Neural progenitor cell (in vitro differentiated cells): Measurements from ENCODE around the gene PITPNC1.

Source experiments
- EZH2 ChIP-seq: fragments of 200-600 bp; sonication (generic); IDR thresholded peaks from 2 replicates; pipeline ENCODE4 v1.6.1; 2017; ENCODE audit warnings: antibody characterized with exemption, mild to moderate bottlenecking, moderate library complexity
- TF ChIP-seq, protein P1 (sequence below): fragments of 200-600 bp; sonication (generic); IDR thresholded peaks from 2 replicates; pipeline ENCODE4 v1.5.1; 2017; ENCODE audit warnings: antibody characterized with exemption, mild to moderate bottlenecking

DNA sequence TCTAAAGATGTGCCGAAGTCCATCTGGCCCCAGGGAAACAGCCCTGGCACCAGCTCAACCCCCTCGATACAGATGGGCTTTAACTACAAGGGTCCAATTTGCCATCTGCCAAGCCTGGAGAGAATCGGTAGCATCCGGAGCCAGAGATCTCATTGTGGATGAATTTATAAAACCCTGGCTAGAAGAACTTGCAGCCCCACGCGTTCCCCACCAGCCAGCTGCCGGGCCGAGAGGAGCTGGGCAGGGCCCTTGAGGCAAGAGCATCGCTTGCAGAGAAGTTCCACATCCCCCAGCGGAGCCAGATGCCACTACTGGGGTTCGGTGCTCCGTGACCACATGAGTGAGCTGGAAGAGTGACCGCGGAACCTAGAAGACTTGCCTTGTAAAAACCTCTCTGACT is 275.4 kb downstream of the PITPNC1 start:
- no peak for TF ChIP-seq EZH2
- TF ChIP-seq, protein P1, sequence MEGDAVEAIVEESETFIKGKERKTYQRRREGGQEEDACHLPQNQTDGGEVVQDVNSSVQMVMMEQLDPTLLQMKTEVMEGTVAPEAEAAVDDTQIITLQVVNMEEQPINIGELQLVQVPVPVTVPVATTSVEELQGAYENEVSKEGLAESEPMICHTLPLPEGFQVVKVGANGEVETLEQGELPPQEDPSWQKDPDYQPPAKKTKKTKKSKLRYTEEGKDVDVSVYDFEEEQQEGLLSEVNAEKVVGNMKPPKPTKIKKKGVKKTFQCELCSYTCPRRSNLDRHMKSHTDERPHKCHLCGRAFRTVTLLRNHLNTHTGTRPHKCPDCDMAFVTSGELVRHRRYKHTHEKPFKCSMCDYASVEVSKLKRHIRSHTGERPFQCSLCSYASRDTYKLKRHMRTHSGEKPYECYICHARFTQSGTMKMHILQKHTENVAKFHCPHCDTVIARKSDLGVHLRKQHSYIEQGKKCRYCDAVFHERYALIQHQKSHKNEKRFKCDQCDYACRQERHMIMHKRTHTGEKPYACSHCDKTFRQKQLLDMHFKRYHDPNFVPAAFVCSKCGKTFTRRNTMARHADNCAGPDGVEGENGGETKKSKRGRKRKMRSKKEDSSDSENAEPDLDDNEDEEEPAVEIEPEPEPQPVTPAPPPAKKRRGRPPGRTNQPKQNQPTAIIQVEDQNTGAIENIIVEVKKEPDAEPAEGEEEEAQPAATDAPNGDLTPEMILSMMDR, result no peak
